K562 (cell line): ENCODE measurements around the gene GPD1L. TPM values are rescaled to one million over a fixed set of nuclear protein-coding genes. Genes with fewer than 3 reads are reported as not detected.

Experiments used
- ATAC-seq: fragments of 200-7000 bp; cut with Tn5 transposase; 3 replicates; pipeline ENCODE4 v1.9.1; 2020; ENCODE audit warnings: moderate library complexity
- BruUV-seq: library from RNA; stranded (reverse); fragments of 400-500 nt; replicated peaks from 2 replicates; lab custom pipeline; 2021; lab: Mats Ljungman, UMichigan
- CTCF ChIA-PET: fragments of 300-600 bp; formaldehyde crosslinking; extraction: SDS; loops from one replicate; lab custom pipeline; 2021; ENCODE audit warnings: low intra/inter-chr PET ratio; lab: Yijun Ruan, JAX
- POLR2A ChIA-PET: fragments of 300-600, 350-650 bp; sonication (Branson Sonifier 250); formaldehyde crosslinking; extraction: SDS; loops from one replicate; lab custom pipeline; 2021; ENCODE audit warnings: antibody characterized with exemption, inconsistent platforms; lab: Yijun Ruan, JAX
- DNase-seq, 4 experiments: peaks; one replicate each; pipeline versions ENCODE4 v3.0.0 to v3.0.0-alpha.2; 2011 to 2018; ENCODE audit warnings: low spot score in 3 of 4, mixed read lengths in 3 of 4; ENCODE audit errors: extremely low read depth in 1 of 4
- FAIRE-seq: peaks from 2 replicates; lab custom pipeline; 2011; peaks lifted over from hg19 to GRCh38; lab: Jason Lieb, UNC
- H2AFZ ChIP-seq: 2 replicates; pipeline ENCODE4 v1.6.0; 2011; ENCODE audit warnings: low read depth, low read length, control low read depth, inconsistent platforms
- H3K27ac ChIP-seq: fragments of 200-600 bp; 3 replicates; pipeline ENCODE4 v1.8.0; 2011; ENCODE audit warnings: low read depth, mild to moderate bottlenecking, control low read depth, inconsistent platforms, low read length, moderate library complexity, mixed read lengths; ENCODE audit errors: extremely low read depth
- H3K27me3 ChIP-seq, 2 experiments: fragments of 300-600 bp in 1 of 2; 2 replicates in 1 of 2; 3 replicates in 1 of 2; pipeline versions ENCODE4 v1.6.0 to v1.8.0; 2011; ENCODE audit warnings: inconsistent platforms in 2 of 2, low read length in 2 of 2, mild to moderate bottlenecking in 1 of 2, mixed read lengths in 1 of 2, moderate library complexity in 1 of 2; ENCODE audit not compliant: control insufficient read depth in 2 of 2, insufficient read depth in 2 of 2
- H3K36me3 ChIP-seq: fragments of 300-600 bp; 3 replicates; pipeline ENCODE4 v1.8.0; 2011; ENCODE audit warnings: mild to moderate bottlenecking, low read length, inconsistent platforms; ENCODE audit not compliant: control insufficient read depth, insufficient read depth
- H3K4me1 ChIP-seq, 2 experiments: fragments of 200-600 bp in 1 of 2; replicated peaks in 1 of 2; 2 replicates in 1 of 2; 3 replicates in 1 of 2; pipeline versions ENCODE4 v1.5.1 to v1.8.0; 2011; ENCODE audit warnings: inconsistent platforms in 2 of 2, low read length in 2 of 2, mild to moderate bottlenecking in 1 of 2, mixed read lengths in 1 of 2, moderate library complexity in 1 of 2; ENCODE audit not compliant: control insufficient read depth in 2 of 2, insufficient read depth in 2 of 2
- H3K4me2 ChIP-seq: 2 replicates; pipeline ENCODE4 v1.6.1; 2011; ENCODE audit warnings: low read length, control low read depth, inconsistent platforms, mixed read lengths; ENCODE audit not compliant: insufficient read depth
- H3K4me3 ChIP-seq: fragments of 200-600 bp; sonication (generic), shearing (Covaris generic); 2 replicates; pipeline ENCODE4 v1.5.1; 2016; ENCODE audit warnings: control low read depth, inconsistent platforms
- H3K79me2 ChIP-seq: fragments of 200-600 bp; 3 replicates; pipeline ENCODE4 v1.8.0; 2011; ENCODE audit warnings: low read length, inconsistent platforms; ENCODE audit not compliant: control insufficient read depth, insufficient read depth
- H3K9ac ChIP-seq, 2 experiments: 2 replicates each; pipeline versions ENCODE4 v1.6.0 to v1.6.1; 2011; ENCODE audit warnings: low read depth in 2 of 2, low read length in 2 of 2, control low read depth in 1 of 2, inconsistent platforms in 1 of 2, mild to moderate bottlenecking in 1 of 2, mixed read lengths in 1 of 2; ENCODE audit not compliant: insufficient read depth in 1 of 2
- H3K9me1 ChIP-seq: one replicate; pipeline ENCODE4 v1.6.0; 2011; ENCODE audit warnings: inconsistent platforms, mild to moderate bottlenecking, low read length, moderate library complexity; ENCODE audit not compliant: control insufficient read depth, insufficient read depth
- H3K9me3 ChIP-seq: replicated peaks from 2 replicates; pipeline ENCODE4 v1.5.1; 2011; ENCODE audit warnings: low read depth, low read length, inconsistent platforms; ENCODE audit not compliant: control insufficient read depth, insufficient read depth
- H4K20me1 ChIP-seq: replicated peaks from 2 replicates; pipeline ENCODE4 v1.6.1; 2011; ENCODE audit warnings: low read length, inconsistent platforms, mixed read lengths; ENCODE audit not compliant: control insufficient read depth, insufficient read depth
- ARNT ChIP-seq, 2 experiments: fragments of 450-650 bp; IDR thresholded peaks; 2 replicates each; pipeline ENCODE4 v1.6.1; 2016; ENCODE audit warnings: mild to moderate bottlenecking in 1 of 2
- CBFA2T2 ChIP-seq: fragments of 450-650 bp; conservative IDR thresholded peaks from 2 replicates; pipeline ENCODE4 v1.6.1; 2017; ENCODE audit warnings: mild to moderate bottlenecking
- CGGBP1 ChIP-seq: fragments of 250-450 bp; sonication (Bioruptor Pico); IDR thresholded peaks from 2 replicates; pipeline ENCODE4 v1.9.0; 2021; ENCODE audit warnings: mild to moderate bottlenecking
- HMG20B ChIP-seq: fragments of 250-450 bp; sonication (Bioruptor Pico); IDR thresholded peaks from 2 replicates; pipeline ENCODE4 v1.5.0; 2021; ENCODE audit warnings: mild to moderate bottlenecking
- MEF2D ChIP-seq: conservative IDR thresholded peaks from 2 replicates; pipeline ENCODE4 v1.6.1; 2016; ENCODE audit warnings: low read depth, missing genetic modification characterization, missing compliant biosample characterization
- SAFB ChIP-seq: fragments of 200-400 bp; formaldehyde crosslinking; IDR thresholded peaks from 2 replicates; pipeline ENCODE4 v1.6.1; 2017; ENCODE audit warnings: low read depth, low read length, borderline replicate concordance
- ZBTB1 ChIP-seq: sonication (generic); formaldehyde crosslinking; IDR thresholded peaks from 2 replicates; pipeline ENCODE4 v1.8.1; 2023; ENCODE audit warnings: missing genetic modification reagents, low read depth, mild to moderate bottlenecking, borderline replicate concordance
- ZSCAN29 ChIP-seq: fragments of 450-650 bp; IDR thresholded peaks from 2 replicates; pipeline ENCODE4 v1.6.1; 2017
- WGBS: fragments of 100-300 bp; shearing (Covaris generic); methylation state at CpG from one replicate; pipeline ENCODE4 v1.1.6; 2016; ENCODE audit warnings: low coverage, mixed read lengths; ENCODE audit not compliant: insufficient coverage; ENCODE audit errors: missing lambda C conversion rate; 5-methylcytosine and 5-hydroxymethylcytosine counted together
- in situ Hi-C: fragments of 300-500 bp; cut with MboI; formaldehyde crosslinking; loops from 4 replicates; pipeline ENCODE4 v1.15.0; 2018; ENCODE audit warnings: inconsistent platforms, mixed read lengths
- intact Hi-C: fragments of 100-400 bp; cut with micrococcal nuclease; formaldehyde crosslinking; loops from 2 replicates; pipeline ENCODE4 v1.14.2; 2022
- polyA plus RNA-seq, 8 experiments: library from polyadenylated mRNA; depleted of rRNA in 4 of 8; stranded (reverse) in 5 of 8; unstranded in 3 of 8; fragments of >200 nt; fragmentation: Nextera tagmentation in 2 of 8; fragmentation: Illumina TruSeq in 1 of 8; extraction: Ambion mirVana in 2 of 8; extraction: Trizol in 1 of 8; gene quantifications; 2 replicates each; pipeline versions ENCODE4 v1.2.1 to v1.2.3, GENCODE V29; 2011 to 2014; ENCODE audit warnings: inconsistent platforms in 1 of 8, missing spikeins in 1 of 8
- total RNA-seq, 7 experiments: library from RNA; depleted of rRNA in 6 of 7; stranded (reverse); fragments of >200 nt in 6 of 7; fragmentation: Illumina TruSeq in 2 of 7; extraction: Trizol in 2 of 7; gene quantifications; 2 replicates each; pipeline versions ENCODE4 v1.2.1 to v1.2.3, GENCODE V29; 2011 to 2021; ENCODE audit warnings: low replicate concordance in 1 of 7

The GPD1L gene
- total and polyA plus RNA-seq, 9 of the 15 experiments (the other 6 are each of a cell fraction or from before 2014, with no cell fraction given) = 1.6 to 17.3 (median 12.3) TPM

DNA sequence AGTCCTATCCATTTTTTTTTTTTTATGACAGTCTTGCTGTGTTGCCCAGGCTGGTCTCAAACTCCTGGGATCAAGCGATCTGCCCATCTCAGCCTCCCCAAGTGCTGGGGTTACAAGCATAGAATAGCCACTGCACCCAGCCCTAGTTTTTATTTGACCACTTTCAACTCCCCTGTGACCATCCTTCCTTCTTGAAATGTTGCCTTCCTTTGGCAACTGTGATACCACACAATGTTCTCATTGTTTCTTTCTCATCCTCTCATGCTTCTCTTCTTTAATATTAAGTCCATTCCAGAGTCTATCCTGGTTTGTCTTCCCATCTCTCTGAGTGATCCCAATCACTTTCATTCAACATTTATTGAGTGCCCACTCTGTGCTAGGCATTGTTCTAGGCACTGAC lies 7.9 kb upstream of the GPD1L start:
- Histone ChIP-seq H3K27me3 (no peaks in the 10 kb centered on the region), H3K4me3 (no peak overlapping the region), H3K4me1 (no peaks in the 10 kb centered on the region), H3K79me2 (no peaks in the 10 kb centered on the region), H2AFZ (no peak overlapping the region), H3K9me1 (no peaks in the 10 kb centered on the region), H4K20me1 (no peaks in the 10 kb centered on the region), H3K9ac (no peak overlapping the region), H3K36me3 (no peaks in the 10 kb centered on the region), H3K9me3 (no peaks in the 10 kb centered on the region; the same call in 1 of the 2 replicates), H3K4me2 (no peak overlapping the region), H3K27ac (no peak overlapping the region)
- no TSS peak for BruUV-seq
- intact Hi-C loops (no loop called here), in situ Hi-C loops (no loop called here)
- TF ChIP-seq HMG20B = no peak
- no peak for TF ChIP-seq MEF2D (tag)
- no peak for TF ChIP-seq ZSCAN29
- TF ChIP-seq ARNT (IDR thresholded peaks at IDR 0.05) = no peak
- TF ChIP-seq ZBTB1 (CRISPR knock-in tag) = no peak
- TF ChIP-seq CGGBP1 (CRISPR knock-in tag) = no peak
- no peak for TF ChIP-seq SAFB
- no peak for TF ChIP-seq CBFA2T2
- ChIA-PET CTCF (no interaction called here), POLR2A (no interaction called here)
- no peak for DNase-seq
- FAIRE-seq = no peak
- 9% methylated on average over 1 of the region's 1 CpG for WGBS
- no peak for ATAC-seq
